ENCODE data around the gene TSPAN13.

DNA sequence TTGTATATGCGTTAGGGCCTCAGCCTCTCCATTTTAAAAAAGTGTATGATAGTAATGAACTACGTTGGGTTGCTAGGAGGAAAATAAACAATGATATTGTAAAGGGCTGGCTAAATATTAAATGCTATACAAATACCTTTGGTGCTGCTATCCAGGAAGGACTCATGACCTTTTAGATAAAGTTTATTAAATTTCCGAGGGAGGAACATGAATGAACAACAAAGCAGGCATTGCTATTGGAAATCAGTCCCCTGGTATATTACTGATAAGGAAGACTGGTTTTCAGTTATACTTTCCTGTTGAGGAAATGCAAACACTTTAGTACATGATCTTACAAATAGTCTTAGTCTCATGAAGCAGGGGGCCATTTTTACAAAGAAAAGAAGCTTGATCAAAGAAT, 68.5 kb downstream of the TSPAN13 start:
- TF ChIP-seq CTCF (IDR thresholded peaks at IDR 0.05) = no peak
- TF ChIP-seq POLR2AphosphoS5 (IDR thresholded peaks at IDR 0.05) = no peak
- TF ChIP-seq POLR2A (IDR thresholded peaks at IDR 0.05) = no peak
- TF ChIP-seq EP300 (IDR thresholded peaks at IDR 0.05) = no peak
